Neural progenitor cell (in vitro differentiated cells): ENCODE results near the gene TMEM123. TPM values are rescaled to one million over a fixed set of nuclear protein-coding genes. Genes with fewer than 3 reads are reported as not detected.

Experiments used
- DNase-seq: peaks from one replicate; pipeline ENCODE4 v3.0.0-alpha.2; 2016; ENCODE audit warnings: low spot score
- H2AFZ ChIP-seq: fragments of 200-600 bp; sonication (generic); replicated peaks from 2 replicates; pipeline ENCODE4 v1.6.1; 2016; ENCODE audit warnings: antibody characterized with exemption
- H3F3A ChIP-seq: fragments of 200-600 bp; sonication (generic); 2 replicates; pipeline ENCODE4 v1.6.1; 2016; ENCODE audit warnings: antibody characterized with exemption, low read depth
- H3K27ac ChIP-seq: fragments of 200-600 bp; sonication (generic); 2 replicates; pipeline ENCODE4 v1.5.1; 2016; ENCODE audit warnings: mild to moderate bottlenecking
- H3K27me3 ChIP-seq: fragments of 200-600 bp; sonication (generic); 2 replicates; pipeline ENCODE4 v1.6.1; 2016; ENCODE audit warnings: mild to moderate bottlenecking, moderate library complexity
- H3K36me3 ChIP-seq: fragments of 200-600 bp; sonication (generic); 2 replicates; pipeline ENCODE4 v1.5.1; 2016
- H3K4me1 ChIP-seq: fragments of 200-600 bp; sonication (generic); 2 replicates; pipeline ENCODE4 v1.6.1; 2016; ENCODE audit warnings: mixed run types
- H3K4me2 ChIP-seq: fragments of 200-600 bp; sonication (generic); 2 replicates; pipeline ENCODE4 v1.6.1; 2016
- H3K4me3 ChIP-seq: fragments of 200-600 bp; sonication (generic); 2 replicates; pipeline ENCODE4 v1.5.1; 2016
- H3K79me2 ChIP-seq: fragments of 200-600 bp; sonication (generic); 2 replicates; pipeline ENCODE4 v1.6.1; 2016; ENCODE audit warnings: low read depth
- H3K9ac ChIP-seq: fragments of 200-600 bp; sonication (generic); 2 replicates; pipeline ENCODE4 v1.6.1; 2016
- H3K9me3 ChIP-seq: fragments of 200-600 bp; sonication (generic); 2 replicates; pipeline ENCODE4 v1.5.1; 2016; ENCODE audit warnings: low read depth
- H4K20me1 ChIP-seq: fragments of 200-600 bp; sonication (generic); 2 replicates; pipeline ENCODE4 v1.6.1; 2016; ENCODE audit warnings: low read depth
- H3K27ac Mint-ChIP-seq: 3 replicates; pipeline ENCODE4 v1.8.0; 2021; ENCODE audit warnings: mixed read lengths
- H3K27me3 Mint-ChIP-seq: 2 replicates; pipeline ENCODE4 v1.8.0; 2022; ENCODE audit warnings: low read depth, mild to moderate bottlenecking, inconsistent platforms, moderate library complexity, mixed read lengths; ENCODE audit not compliant: insufficient read depth
- H3K36me3 Mint-ChIP-seq: 3 replicates; pipeline ENCODE4 v1.8.0; 2021; ENCODE audit warnings: mixed read lengths
- H3K4me1 Mint-ChIP-seq: 3 replicates; pipeline ENCODE4 v1.8.0; 2021; ENCODE audit warnings: mixed read lengths
- H3K4me3 Mint-ChIP-seq: 3 replicates; pipeline ENCODE4 v1.8.0; 2021; ENCODE audit warnings: mild to moderate bottlenecking, moderate library complexity, mixed read lengths
- H3K9me3 Mint-ChIP-seq: 3 replicates; pipeline ENCODE4 v1.8.0; 2020; ENCODE audit warnings: mixed read lengths
- CTCF ChIP-seq: fragments of 200-600 bp; sonication (generic); IDR thresholded peaks from 2 replicates; pipeline ENCODE4 v1.5.1; 2017; ENCODE audit warnings: antibody characterized with exemption, mild to moderate bottlenecking
- EZH2 ChIP-seq: fragments of 200-600 bp; sonication (generic); IDR thresholded peaks from 2 replicates; pipeline ENCODE4 v1.6.1; 2017; ENCODE audit warnings: antibody characterized with exemption, mild to moderate bottlenecking, moderate library complexity
- EZH2phosphoT487 ChIP-seq: fragments of 200-600 bp; sonication (generic); IDR thresholded peaks from 2 replicates; pipeline ENCODE4 v1.6.1; 2017; ENCODE audit warnings: antibody characterized with exemption
- total RNA-seq: library from RNA; depleted of rRNA; stranded (reverse); fragments of >200 nt; gene quantifications from 2 replicates; pipeline ENCODE4 v1.2.3, GENCODE V29; 2015; ENCODE audit warnings: low replicate concordance

TMEM123 gene
- total RNA-seq, 1 donor from 2014 or later = 230 TPM

- Histone ChIP-seq H2AFZ (no peak overlapping the region), H3K36me3 (peaks cover 16% of the 10 kb centered on the region), H3K4me2 (no peak overlapping the region), H3F3A (no peaks in the 10 kb centered on the region), H3K4me1 (no peaks in the 10 kb centered on the region), H3K4me3 (no peak overlapping the region), H3K27me3 (no peaks in the 10 kb centered on the region), H4K20me1 (peaks cover 3% of the 10 kb centered on the region), H3K27ac (no peak overlapping the region), H3K9me3 (no peaks in the 10 kb centered on the region), H3K9ac (no peak overlapping the region), H3K79me2 (peaks cover 46% of the 10 kb centered on the region)
- Mint-ChIP-seq H3K27me3 (no peaks in the 10 kb centered on the region), H3K36me3 (peaks cover 74% of the 10 kb centered on the region), H3K4me3 (no peak overlapping the region), H3K4me1 (no peaks in the 10 kb centered on the region), H3K27ac (no peak overlapping the region), H3K9me3 (peaks cover 28% of the 10 kb centered on the region)
- no peak for DNase-seq
- TF ChIP-seq EZH2phosphoT487 (no peak), CTCF (no peak), EZH2 (no peak)
Observed at GRCh38 chr11:102359372-102359771, 93.2 kb downstream of the TMEM123 start.

- Histone ChIP-seq H3F3A (no peaks in the 10 kb centered on the region), H3K36me3 (peaks cover under 1% of the 10 kb centered on the region), H3K4me1 (no peaks in the 10 kb centered on the region), H3K79me2 (peaks cover 47% of the 10 kb centered on the region), H3K4me3 (no peak overlapping the region), H3K9me3 (no peaks in the 10 kb centered on the region), H3K4me2 (no peak overlapping the region), H3K27ac (no peak overlapping the region), H4K20me1 (peaks cover 3% of the 10 kb centered on the region), H2AFZ (no peak overlapping the region), H3K27me3 (no peaks in the 10 kb centered on the region), H3K9ac (no peak overlapping the region)
- Mint-ChIP-seq H3K27ac (no peak overlapping the region), H3K36me3 (peaks cover 73% of the 10 kb centered on the region), H3K4me1 (no peaks in the 10 kb centered on the region), H3K4me3 (no peak overlapping the region), H3K9me3 (peaks cover 30% of the 10 kb centered on the region), H3K27me3 (no peaks in the 10 kb centered on the region)
- DNase-seq = no peak
- TF ChIP-seq EZH2 (no peak), EZH2phosphoT487 (no peak), CTCF (no peak)
Observed at GRCh38 chr11:102357116-102357515, 95.4 kb downstream of the TMEM123 start.

- peaks cover 15% of the 10 kb centered on the region for H3K36me3 Mint-ChIP-seq
- peak overlapping the region; percentile 48 for H2AFZ ChIP-seq
Observed at GRCh38 chr11:102347462-102348370, 104.8 kb downstream of the TMEM123 start.

More at GRCh38 chr11:102347462-102348370, 104.8 kb downstream of the TMEM123 start:
- H3K4me1 Mint-ChIP-seq = peaks cover 29% of the 10 kb centered on the region
- Histone ChIP-seq H3K9me3 (no peaks in the 10 kb centered on the region), H3K4me3 (peak overlapping the region; percentile 81), H3K79me2 (peaks cover 41% of the 10 kb centered on the region), H3K4me1 (peaks cover 14% of the 10 kb centered on the region), H3K27me3 (no peaks in the 10 kb centered on the region), H3F3A (peaks cover 10% of the 10 kb centered on the region), H3K36me3 (no peaks in the 10 kb centered on the region), H3K4me2 (peak overlapping the region; percentile 83), H3K27ac (peak overlapping the region; percentile 96), H3K9ac (peak overlapping the region; percentile 95), H4K20me1 (peaks cover 18% of the 10 kb centered on the region)
- peak overlapping the region; percentile 91 for H3K27ac Mint-ChIP-seq
- H3K27me3 Mint-ChIP-seq = peaks cover 6% of the 10 kb centered on the region
- peak; percentile 27 for DNase-seq
- TF ChIP-seq CTCF = no peak
- no peak for TF ChIP-seq EZH2
- TF ChIP-seq EZH2phosphoT487 = no peak
- H3K9me3 Mint-ChIP-seq = no peaks in the 10 kb centered on the region
- peak overlapping the region; percentile 96 for H3K4me3 Mint-ChIP-seq
